Lung (tissue), 12 donors: ENCODE measurements around the gene AHRR. TPM values are rescaled to one million over a fixed set of nuclear protein-coding genes. Genes with fewer than 3 reads are reported as not detected.
A peak's percentile ranks its signal among the peaks of the same experiment; 100 is the strongest.

Source experiments
- ATAC-seq: fragments of 200-7000 bp; cut with Tn5 transposase; one replicate; pipeline ENCODE4 v1.9.1; 2020; ENCODE audit warnings: moderate number of reproducible peaks; ENCODE audit not compliant: insufficient read depth, low FRiP score
- DNase-seq, 3 donors: peaks; one replicate each; pipeline ENCODE4 v3.0.0-alpha.2; 2013 to 2017
- H3K27ac ChIP-seq, 2 donors: one replicate each; pipeline ENCODE4 v1.5.1; 2013; ENCODE audit warnings: mild to moderate bottlenecking in 2 of 2, moderate library complexity in 2 of 2, control low read depth in 1 of 2, inconsistent platforms in 1 of 2, low read depth in 1 of 2, low read length in 1 of 2
- H3K27me3 ChIP-seq, 3 donors: one replicate each; pipeline ENCODE4 v1.5.1; 2013; ENCODE audit warnings: low read length in 2 of 3; ENCODE audit not compliant: control insufficient read depth in 3 of 3, insufficient read depth in 3 of 3
- H3K36me3 ChIP-seq, 4 donors: one replicate each; pipeline ENCODE4 v1.5.1; 2013; ENCODE audit warnings: low read length in 4 of 4, mild to moderate bottlenecking in 1 of 4, moderate library complexity in 1 of 4; ENCODE audit not compliant: control insufficient read depth in 4 of 4, insufficient read depth in 4 of 4
- H3K4me1 ChIP-seq, 5 donors: one replicate each; pipeline ENCODE4 v1.5.1; 2013; ENCODE audit warnings: low read length in 5 of 5, mild to moderate bottlenecking in 2 of 5, moderate library complexity in 1 of 5; ENCODE audit not compliant: control insufficient read depth in 5 of 5, insufficient read depth in 5 of 5
- H3K4me3 ChIP-seq: one replicate; pipeline ENCODE4 v1.5.1; 2013; ENCODE audit warnings: mild to moderate bottlenecking, control low read depth, moderate library complexity
- H3K9ac ChIP-seq, 2 donors: one replicate each; pipeline ENCODE4 v1.5.1; 2013; ENCODE audit warnings: low read length in 2 of 2, control low read depth in 1 of 2; ENCODE audit not compliant: insufficient read depth in 1 of 2
- H3K9me3 ChIP-seq, 4 donors: one replicate each; pipeline ENCODE4 v1.5.1; 2013; ENCODE audit warnings: low read length in 3 of 4, mild to moderate bottlenecking in 1 of 4, moderate library complexity in 1 of 4; ENCODE audit not compliant: control insufficient read depth in 4 of 4, insufficient read depth in 3 of 4
- CTCF ChIP-seq: IDR thresholded peaks from 2 replicates; pipeline ENCODE4 v1.5.1; 2012; ENCODE audit warnings: mild to moderate bottlenecking; ENCODE audit errors: control extremely low read depth, extremely low read depth
- WGBS, 2 donors: extraction: QIAGEN DNeasy Blood & Tissue Kit; methylation state at CpG; one replicate each; pipeline ENCODE4 v1.1.7; 2013; 5-methylcytosine and 5-hydroxymethylcytosine counted together
- polyA plus RNA-seq, 2 donors: library from polyadenylated mRNA; stranded (reverse); fragments of 200-250 nt; gene quantifications; one replicate each; pipeline ENCODE4 v1.2.1, GENCODE V29; 2013
- total RNA-seq, 2 donors: library from RNA; depleted of rRNA in 1 of 2; stranded (reverse); fragments of >200 nt in 1 of 2; gene quantifications; one replicate each; pipeline ENCODE4 v1.2.1, GENCODE V29; 2014 to 2021
- donor health status: control.
- donor health status: control.
- donor health status: Bipolar disorder and iron deficiency.
- donor health status: healthy.
- donor health status: DM: yes; HTN: yes; CAD: no.

AHRR gene
- total and polyA plus RNA-seq, 4 donors: 0.63 to 8.8 (median 2.8) TPM

- Histone ChIP-seq H3K27ac (peak overlapping the region in 1 of 2 donors; percentile 71), H3K4me1 (peaks cover 0 to 32% (median 20%) of the 10 kb centered on the region in 5 donors), H3K9ac (no peak overlapping the region), H3K4me3 (no peak overlapping the region), H3K27me3 (no peaks in the 10 kb centered on the region), H3K36me3 (no peaks in the 10 kb centered on the region), H3K9me3 (no peaks in the 10 kb centered on the region)
- no peak for TF ChIP-seq CTCF
- peak in 1 of 3 donors; percentile 9 for DNase-seq
- no peak for ATAC-seq
- 91 to 98% methylated on average over 13 of the region's 13 CpGs for WGBS, 2 donors
Measured at GRCh38 chr5:372556-372995, 51.1 kb downstream of the AHRR start.

GRCh38 chr5:372996-373709 lies 51.6 kb downstream of the AHRR start:
- ATAC-seq (no peak), DNase-seq (peak in 2 of 3 donors; percentile 16 to 26)
- H3K4me3 ChIP-seq: no peak overlapping the region
- no peaks in the 10 kb centered on the region for H3K27me3 ChIP-seq
- no peaks in the 10 kb centered on the region for H3K36me3 ChIP-seq
- WGBS, 2 donors: 56 to 71% methylated on average over 21 to 27 of the region's 27 CpGs
- H3K27ac ChIP-seq: peak overlapping the region in 1 of 2 donors; percentile 71
- TF ChIP-seq CTCF: no peak
- H3K9ac ChIP-seq: no peak overlapping the region
- H3K4me1 ChIP-seq: peaks cover 0 to 29% (median 17%) of the 10 kb centered on the region in 5 donors
- no peaks in the 10 kb centered on the region for H3K9me3 ChIP-seq

GRCh38 chr5:373710-374602 lies 52.4 kb downstream of the AHRR start:
- Histone ChIP-seq H3K4me3 (peak overlapping the region; percentile 27), H3K4me1 (peaks cover 0 to 21% (median 9%) of the 10 kb centered on the region in 5 donors), H3K27ac (peak overlapping the region in 1 of 2 donors; percentile 65), H3K27me3 (no peaks in the 10 kb centered on the region), H3K9me3 (no peaks in the 10 kb centered on the region), H3K36me3 (peaks cover 0 to 4% (median 0%) of the 10 kb centered on the region in 4 donors), H3K9ac (no peak overlapping the region)
- DNase-seq: peak; percentile 60 to 87 (median 76)
- TF ChIP-seq CTCF: no peak
- WGBS, 2 donors: 3 to 5% methylated on average over 39 to 86 of the region's 86 CpGs
- no peak for ATAC-seq
